Measurements from ENCODE around the gene CCL4. TPM values are rescaled to one million over a fixed set of nuclear protein-coding genes. Genes with fewer than 3 reads are reported as not detected.

Gene CCL4
- total and polyA plus RNA-seq, 2 donors (not counting 1 experiment from before 2014, with no cell fraction given), result 3.5 to 7.6 TPM

GRCh38 chr17:36151891-36152638 lies 48.4 kb downstream of the CCL4 start:
- H3K9me3 ChIP-seq (ENCODE audit: control extremely low read depth in 1 of 3, control insufficient read depth in 2 of 3, insufficient read depth in 1 of 3, low read length in 2 of 3), result no peaks in the 10 kb centered on the region
- Mint-ChIP-seq H3K4me1 (peaks cover 31% of the 10 kb centered on the region), H3K27ac (no peak overlapping the region), H3K27me3 (peaks cover 11% of the 10 kb centered on the region), H3K4me3 (no peak overlapping the region), H3K9me3 (ENCODE audit: insufficient read depth) (no peaks in the 10 kb centered on the region)
- DNase-seq, result no peak
- H3K4me3 ChIP-seq (ENCODE audit: control extremely low read depth in 1 of 5, extremely low read depth in 1 of 5, insufficient read depth in 1 of 5, low read depth in 2 of 5, low read length in 4 of 5), result no peak overlapping the region
- H3K27me3 ChIP-seq (replicated peaks in 1 of 4; ENCODE audit: control extremely low read depth in 1 of 4, control insufficient read depth in 3 of 4, insufficient read depth in 4 of 4, low read length in 3 of 4), result peaks cover 0 to 11% (median 0%) of the 10 kb centered on the region in 4 experiments
- intact Hi-C loops (cut with micrococcal nuclease), result no loop called here
- H2AFZ ChIP-seq (ENCODE audit: insufficient read depth, low read depth, low read length, poor library complexity, severe bottlenecking), result no peak overlapping the region
- H3K27ac ChIP-seq (ENCODE audit: low read length in 2 of 2), result no peak overlapping the region
- no peaks in the 10 kb centered on the region for H4K20me1 ChIP-seq (ENCODE audit: control insufficient read depth, insufficient read depth, low read length, poor library complexity, severe bottlenecking)
- no peak for TF ChIP-seq EZH2 (IDR thresholded peaks at IDR 0.05; ENCODE audit: borderline replicate concordance, insufficient read depth, low read depth, low read length, poor library complexity, severe bottlenecking)
- no peak for TF ChIP-seq CTCF (IDR thresholded peaks at IDR 0.05)
- H3K36me3 ChIP-seq (replicated peaks in 1 of 2; ENCODE audit: control extremely low read depth in 1 of 2, control insufficient read depth in 1 of 2, extremely low read depth in 1 of 2, insufficient read depth in 2 of 2, low read length in 1 of 2), result no peaks in the 10 kb centered on the region
- no peak overlapping the region for H3K4me2 ChIP-seq (replicated peaks; ENCODE audit: low read depth, low read length, poor library complexity, severe bottlenecking)
- H3K4me1 ChIP-seq (ENCODE audit: control insufficient read depth in 2 of 2, insufficient read depth in 2 of 2, low read length in 2 of 2), result peaks cover 20 to 29% of the 10 kb centered on the region in 2 donors
- no peaks in the 10 kb centered on the region for H3K79me2 ChIP-seq (ENCODE audit: control insufficient read depth, insufficient read depth, low read length)
- ChIA-PET POLR2A (no interaction called here), CTCF (interaction anchor here (1.4 to 15.6 kb wide), 2 partner anchors 62 to 176 kb away, joined by 4 to 639 read pairs; partner anchors contain the start of genes CCL16 and CCL3)
- no peak for ATAC-seq (ENCODE audit: low read depth)
- no CpG with 5 or more reads among the region's 4 CpGs for WGBS (ENCODE audit: insufficient coverage)
- no peak overlapping the region for H3K9ac ChIP-seq (ENCODE audit: low read length)

DNA sequence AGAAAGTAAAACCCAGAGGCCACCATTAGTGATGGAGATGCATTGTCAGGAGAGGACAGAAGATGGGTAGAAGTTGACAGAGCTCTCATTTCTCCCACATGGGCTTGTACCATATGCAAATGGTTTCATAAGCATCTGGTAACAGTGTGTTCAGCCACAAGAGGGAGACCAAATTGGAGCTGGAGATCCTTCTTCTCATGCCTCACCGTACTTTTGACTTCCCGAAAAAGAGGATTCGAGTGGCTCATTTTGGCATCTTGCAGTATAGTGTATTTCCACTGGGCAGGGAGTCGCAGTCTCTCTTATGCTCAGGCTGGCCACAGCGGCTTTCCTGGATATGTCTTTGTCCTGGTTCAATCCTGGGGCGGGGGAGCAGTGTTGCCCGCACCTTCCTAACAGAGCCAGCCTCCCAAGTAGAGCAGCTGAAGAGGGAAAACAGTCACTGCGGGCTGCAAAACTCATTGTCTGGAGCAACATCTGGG lies 49.1 kb downstream of the CCL4 start:
- CTCF ChIA-PET, result interaction anchor here (1.4 to 15.6 kb wide), 2 partner anchors 63 to 176 kb away, joined by 4 to 639 read pairs; partner anchors contain the start of genes CCL16 and CCL3
- ATAC-seq (ENCODE audit: low read depth), result no peak

More for the DNA sequence above, 49.1 kb downstream of the CCL4 start:
- H3K9me3 ChIP-seq (ENCODE audit: control extremely low read depth in 1 of 3, control insufficient read depth in 2 of 3, insufficient read depth in 1 of 3, low read length in 2 of 3), result no peaks in the 10 kb centered on the region
- intact Hi-C loops (cut with micrococcal nuclease), result no loop called here
- TF ChIP-seq CTCF (IDR thresholded peaks at IDR 0.05) (no peak), EZH2 (IDR thresholded peaks at IDR 0.05; ENCODE audit: borderline replicate concordance, insufficient read depth, low read depth, low read length, poor library complexity, severe bottlenecking) (no peak)
- H3K79me2 ChIP-seq (ENCODE audit: control insufficient read depth, insufficient read depth, low read length), result no peaks in the 10 kb centered on the region
- 94% methylated on average over 7 of the region's 8 CpGs for WGBS (ENCODE audit: insufficient coverage)
- no peaks in the 10 kb centered on the region for H4K20me1 ChIP-seq (ENCODE audit: control insufficient read depth, insufficient read depth, low read length, poor library complexity, severe bottlenecking)
- Mint-ChIP-seq H3K4me3 (no peak overlapping the region), H3K4me1 (peaks cover 31% of the 10 kb centered on the region), H3K27me3 (peaks cover 11% of the 10 kb centered on the region), H3K27ac (no peak overlapping the region), H3K9me3 (ENCODE audit: insufficient read depth) (no peaks in the 10 kb centered on the region)
- no peak for DNase-seq
- no peak overlapping the region for H3K4me2 ChIP-seq (replicated peaks; ENCODE audit: low read depth, low read length, poor library complexity, severe bottlenecking)
- H3K4me1 ChIP-seq (ENCODE audit: control insufficient read depth in 2 of 2, insufficient read depth in 2 of 2, low read length in 2 of 2), result peaks cover 20 to 28% of the 10 kb centered on the region in 2 donors
- H3K9ac ChIP-seq (ENCODE audit: low read length), result no peak overlapping the region
- no peak overlapping the region for H3K27ac ChIP-seq (ENCODE audit: low read length in 2 of 2)
- peaks cover 0 to 11% (median 0%) of the 10 kb centered on the region in 4 experiments for H3K27me3 ChIP-seq (replicated peaks in 1 of 4; ENCODE audit: control extremely low read depth in 1 of 4, control insufficient read depth in 3 of 4, insufficient read depth in 4 of 4, low read length in 3 of 4)
- no peaks in the 10 kb centered on the region for H3K36me3 ChIP-seq (replicated peaks in 1 of 2; ENCODE audit: control extremely low read depth in 1 of 2, control insufficient read depth in 1 of 2, extremely low read depth in 1 of 2, insufficient read depth in 2 of 2, low read length in 1 of 2)
- no peak overlapping the region for H2AFZ ChIP-seq (ENCODE audit: insufficient read depth, low read depth, low read length, poor library complexity, severe bottlenecking)
- H3K4me3 ChIP-seq (ENCODE audit: control extremely low read depth in 1 of 5, extremely low read depth in 1 of 5, insufficient read depth in 1 of 5, low read depth in 2 of 5, low read length in 4 of 5), result no peak overlapping the region
- POLR2A ChIA-PET, result no interaction called here
